HG03175 (cell line): Measurements from ENCODE around the gene SLC29A1.

Experiments
- ATAC-seq: cut with Tn5 transposase; IDR thresholded peaks from one replicate; pipeline ENCODE4 v1.9.1; 2021; ENCODE audit warnings: mild to moderate bottlenecking, moderate library complexity; ENCODE audit not compliant: unreplicated experiment

The SLC29A1 gene

DNA sequence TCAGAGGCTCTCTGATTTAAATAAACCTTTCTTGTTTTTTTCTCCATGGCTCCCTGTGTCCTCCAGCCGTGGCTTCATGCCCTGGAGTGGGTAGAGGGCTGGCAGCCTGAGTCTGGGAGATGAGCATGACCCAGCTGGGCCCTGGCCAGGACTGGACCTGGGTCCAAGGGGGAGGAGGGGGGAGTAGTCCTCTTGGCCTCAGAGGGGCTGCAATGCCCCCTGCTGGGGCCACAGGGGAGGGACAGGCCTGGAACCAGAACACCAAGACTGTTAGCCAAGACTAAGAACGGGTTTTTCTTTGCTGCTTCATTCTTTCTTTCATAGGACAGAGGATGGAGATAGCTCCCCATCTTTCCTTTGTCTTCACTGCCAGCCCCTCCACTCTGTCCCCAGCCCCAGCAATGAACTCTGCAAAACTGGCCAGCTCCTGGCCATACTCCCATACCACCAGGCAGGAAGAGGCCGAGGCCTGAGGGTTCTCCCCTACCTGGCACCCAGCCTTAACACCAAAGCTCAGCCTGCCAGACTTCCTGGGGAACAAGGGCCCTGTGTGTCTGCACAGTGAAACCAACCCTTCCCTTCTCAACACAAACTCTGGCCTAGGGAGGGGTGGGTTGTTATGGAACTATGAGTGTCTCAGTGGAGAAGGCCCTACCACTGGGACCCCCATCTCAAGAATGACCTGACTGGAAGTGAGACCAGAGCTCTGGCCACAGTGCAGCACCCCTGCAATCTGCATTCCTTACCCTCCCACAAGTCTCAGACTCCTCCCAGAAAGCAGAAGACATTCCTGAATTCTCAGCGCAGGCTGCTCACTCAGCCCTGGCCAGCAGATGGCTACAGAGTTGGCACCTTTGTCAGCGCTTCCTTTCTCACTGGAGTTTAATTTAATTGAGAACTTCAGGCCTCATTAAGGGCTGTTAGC, 11.0 kb downstream of the SLC29A1 start:
- ATAC-seq, result no peak

DNA sequence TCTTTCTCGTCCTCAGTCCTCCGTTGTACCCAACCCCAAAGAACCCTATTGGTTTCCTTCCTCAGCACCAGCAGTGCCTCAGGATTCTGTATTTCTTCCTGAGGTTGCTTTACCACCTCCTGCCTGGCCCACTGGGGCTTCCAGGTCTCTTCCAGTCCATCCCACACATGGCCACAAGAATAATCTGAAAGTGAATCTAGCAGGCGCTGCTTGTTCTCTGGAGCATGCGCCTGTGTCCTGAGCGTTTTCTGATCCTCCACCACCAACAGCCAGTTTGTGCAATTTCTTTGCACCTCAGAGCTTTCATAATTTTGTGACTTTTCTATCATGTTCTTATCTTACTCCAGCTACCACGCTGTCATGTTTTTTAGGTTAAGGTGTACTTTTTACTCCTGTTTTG, 11.9 kb downstream of the SLC29A1 start:
- ATAC-seq, result no peak

DNA sequence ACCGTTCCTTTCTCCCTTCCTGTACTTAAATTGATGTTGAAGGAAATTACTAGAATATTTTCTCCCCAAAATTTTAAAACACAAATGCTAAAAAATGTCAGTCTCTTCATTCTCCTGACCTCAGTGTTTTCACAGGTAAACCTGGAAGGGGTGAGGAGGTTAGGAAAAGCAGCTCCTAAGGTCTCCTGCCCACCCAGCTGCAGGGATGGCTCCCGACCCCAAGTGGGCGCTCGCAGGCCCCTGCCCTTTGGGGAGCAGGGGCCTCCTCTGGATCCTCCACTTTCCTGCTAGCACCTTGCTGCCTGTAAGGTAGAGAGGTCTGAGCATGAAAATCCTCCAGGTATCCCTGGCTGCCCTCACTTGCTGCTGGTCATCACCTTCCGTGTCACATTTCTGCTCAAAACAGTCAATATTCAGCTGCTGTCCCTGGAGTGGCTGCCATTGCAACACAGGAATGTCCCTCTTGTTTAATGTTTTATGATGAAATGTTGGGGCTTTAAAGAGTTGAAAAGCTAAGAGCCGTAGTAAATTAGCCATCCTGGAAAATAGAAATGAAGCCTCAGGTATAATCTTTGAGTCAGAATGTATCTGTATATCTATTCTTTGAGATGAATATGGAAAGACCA, 12.6 kb downstream of the SLC29A1 start:
- no peak for ATAC-seq

DNA sequence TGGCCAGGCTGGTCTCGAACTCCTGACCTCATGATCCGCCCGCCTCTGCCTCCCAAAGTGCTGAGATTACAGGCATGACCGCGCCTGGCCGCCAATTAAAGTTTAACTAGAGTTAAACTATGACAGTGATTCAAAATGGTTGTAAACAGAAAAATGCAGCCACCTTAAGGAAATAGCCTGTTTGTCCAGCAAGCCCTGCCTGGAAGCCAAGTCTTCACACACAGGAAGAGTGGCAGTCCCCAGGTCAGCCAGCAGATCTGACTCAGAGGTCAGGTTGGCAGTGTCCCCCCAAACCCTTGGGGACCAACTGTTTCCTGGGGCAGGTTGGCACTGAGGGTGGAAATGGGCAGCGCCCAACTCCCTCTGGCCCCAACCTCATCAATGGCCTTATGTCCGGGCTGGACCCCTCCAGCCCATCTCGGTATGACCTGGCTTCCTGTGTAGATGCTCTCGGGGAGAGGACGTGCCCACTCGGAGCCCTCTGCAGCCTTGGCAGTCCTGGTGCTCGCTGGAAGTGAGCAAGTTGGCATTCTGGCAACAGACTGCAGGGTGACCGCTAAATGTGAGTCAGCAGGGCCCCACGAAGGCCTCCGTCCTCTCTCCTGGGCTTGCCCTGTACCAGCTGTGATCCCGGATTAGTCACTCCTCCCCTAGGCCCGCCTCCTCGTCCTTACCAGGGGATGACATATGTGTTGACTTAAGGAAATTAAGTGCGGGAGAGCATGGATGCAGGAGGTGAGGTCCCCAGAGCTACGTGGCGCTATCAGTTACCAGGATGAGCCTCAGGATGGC, 13.8 kb downstream of the SLC29A1 start:
- ATAC-seq, result peak; percentile 59

DNA sequence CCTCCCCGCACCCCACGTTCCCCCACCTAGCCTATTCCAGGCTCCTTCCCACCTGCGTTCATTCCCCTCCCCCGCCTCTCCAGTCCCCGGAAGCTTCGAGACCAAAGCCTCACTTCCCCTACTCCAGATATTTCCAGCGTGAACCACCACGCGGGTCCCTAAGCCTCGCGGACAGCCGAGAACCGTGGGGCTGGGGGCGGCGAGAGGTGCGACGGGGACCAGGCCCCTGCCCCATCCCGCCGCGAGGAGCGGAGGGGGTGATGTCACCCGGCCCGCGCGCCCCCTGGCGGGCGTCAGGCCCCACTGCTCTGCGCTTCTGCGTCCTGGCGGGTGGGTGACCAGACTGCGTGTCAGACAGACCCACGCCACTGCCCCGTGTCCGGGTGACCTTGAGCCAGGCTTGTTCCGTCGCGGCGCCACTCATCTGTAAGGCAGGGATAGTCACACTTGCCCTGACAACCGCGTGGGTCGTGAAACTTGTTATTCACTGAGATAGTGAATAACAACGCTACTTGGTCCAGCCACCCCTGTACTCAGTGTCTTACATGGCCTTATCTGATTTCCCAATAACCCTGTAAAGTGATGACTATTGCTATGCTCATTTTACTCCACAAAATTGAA, 14.5 kb downstream of the SLC29A1 start:
- ATAC-seq, result peak; percentile 87

DNA sequence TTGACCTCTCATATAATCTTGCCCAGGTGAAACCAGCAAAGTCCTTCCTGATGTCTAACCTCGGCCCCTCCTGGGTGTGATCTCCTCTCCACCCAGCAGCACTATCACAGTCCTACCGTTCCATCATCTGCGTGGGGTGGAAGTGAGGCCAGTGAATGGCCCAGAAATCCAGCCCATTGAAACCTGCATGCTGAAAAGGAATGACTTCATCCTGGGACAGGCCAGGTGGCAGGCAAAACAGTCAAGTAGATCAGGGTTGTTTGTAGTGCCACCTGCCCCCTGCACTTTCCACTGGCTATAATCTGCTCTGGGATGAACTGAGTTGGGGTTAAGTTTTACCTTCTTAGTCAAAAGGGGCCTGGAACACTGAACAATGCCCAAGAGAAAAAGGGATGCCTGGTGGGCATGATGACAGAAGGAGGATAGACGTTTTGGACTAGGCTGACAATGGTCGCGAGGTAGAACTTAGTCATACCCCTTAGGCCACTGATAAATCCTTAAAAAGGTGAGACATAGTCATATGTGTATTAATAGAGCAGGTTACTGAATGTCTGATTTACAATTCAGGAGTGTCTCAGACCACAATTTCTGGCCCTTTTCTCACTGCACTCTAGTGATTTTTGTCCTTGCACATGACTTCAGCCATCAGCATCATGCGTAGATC, 15.4 kb downstream of the SLC29A1 start:
- no peak for ATAC-seq

DNA sequence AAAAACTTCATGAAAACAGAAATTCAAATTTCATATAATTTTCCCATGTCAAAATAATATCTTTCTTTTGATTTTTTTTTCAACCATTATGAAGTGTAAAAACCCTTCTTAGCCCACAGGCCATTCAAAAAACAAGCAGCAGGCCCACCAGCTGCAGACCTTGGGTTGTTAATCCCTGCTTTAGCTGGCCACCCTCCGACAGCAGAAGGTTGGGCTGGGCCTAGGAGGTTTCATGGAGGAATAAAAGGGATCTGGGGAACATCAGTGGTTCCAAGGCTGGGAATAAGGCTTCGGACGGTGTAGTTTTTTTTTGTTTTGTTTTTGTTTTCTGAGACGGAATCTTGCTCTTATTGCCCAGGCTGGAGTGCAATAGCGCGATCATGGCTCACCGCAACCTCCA, 19.9 kb downstream of the SLC29A1 start:
- ATAC-seq, result no peak

DNA sequence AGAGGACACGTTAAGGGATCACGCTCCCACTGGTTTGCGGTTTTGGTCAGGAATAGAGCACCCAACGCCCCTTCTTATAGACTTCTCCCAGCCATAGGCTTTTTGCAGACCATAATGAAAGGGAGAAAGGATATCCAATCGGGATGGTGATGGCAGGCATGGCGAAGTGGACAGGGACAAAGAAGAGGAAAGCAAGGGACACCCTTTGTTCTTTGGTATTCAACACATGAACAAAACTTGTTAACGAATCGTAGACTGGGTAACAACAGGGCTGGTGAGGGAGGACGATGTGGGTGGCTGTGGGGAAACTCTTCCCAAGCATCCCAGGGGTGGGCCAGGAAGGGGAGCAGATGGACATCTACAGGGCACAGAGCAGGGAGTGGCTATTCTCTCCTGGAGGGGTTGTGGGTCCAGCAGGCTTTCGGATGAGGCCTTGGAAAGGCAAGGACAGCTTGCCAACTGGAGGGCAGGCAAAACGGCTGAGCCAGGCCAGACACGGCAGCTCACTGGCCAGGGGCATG, 22.1 kb downstream of the SLC29A1 start:
- ATAC-seq, result no peak

DNA sequence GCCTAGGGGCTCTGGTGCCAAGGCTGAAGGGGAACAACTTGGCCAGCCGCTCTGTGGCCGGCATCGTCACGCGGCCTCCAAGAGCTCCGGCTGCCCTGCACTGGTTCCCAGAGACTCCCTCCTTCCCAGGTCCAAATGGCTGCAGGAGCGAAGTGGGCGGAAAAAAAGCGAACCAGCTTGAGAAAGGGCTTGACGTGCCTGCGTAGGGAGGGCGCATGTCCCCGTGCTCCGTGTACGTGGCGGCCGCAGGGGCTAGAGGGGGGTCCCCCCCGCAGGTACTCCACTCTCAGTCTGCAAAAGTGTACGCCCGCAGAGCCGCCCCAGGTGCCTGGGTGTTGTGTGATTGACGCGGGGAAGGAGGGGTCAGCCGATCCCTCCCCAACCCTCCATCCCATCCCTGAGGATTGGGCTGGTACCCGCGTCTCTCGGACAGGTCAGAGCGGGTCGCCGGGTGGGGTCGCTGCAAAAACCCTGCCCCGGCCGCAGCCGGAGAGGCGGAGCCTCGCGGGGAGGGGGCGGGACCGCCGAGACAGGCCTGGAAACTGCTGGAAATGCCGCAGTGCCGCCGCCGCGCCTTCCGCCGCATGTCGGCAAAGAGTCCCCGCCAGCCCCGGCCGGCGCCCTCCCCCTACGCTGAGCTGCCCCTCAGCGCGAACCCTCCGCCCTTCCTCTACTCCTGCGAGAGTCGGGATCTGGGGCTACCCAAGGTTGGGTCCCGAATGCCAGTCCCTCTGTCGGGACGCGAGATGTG, 22.7 kb downstream of the SLC29A1 start:
- ATAC-seq, result peak; percentile 47

DNA sequence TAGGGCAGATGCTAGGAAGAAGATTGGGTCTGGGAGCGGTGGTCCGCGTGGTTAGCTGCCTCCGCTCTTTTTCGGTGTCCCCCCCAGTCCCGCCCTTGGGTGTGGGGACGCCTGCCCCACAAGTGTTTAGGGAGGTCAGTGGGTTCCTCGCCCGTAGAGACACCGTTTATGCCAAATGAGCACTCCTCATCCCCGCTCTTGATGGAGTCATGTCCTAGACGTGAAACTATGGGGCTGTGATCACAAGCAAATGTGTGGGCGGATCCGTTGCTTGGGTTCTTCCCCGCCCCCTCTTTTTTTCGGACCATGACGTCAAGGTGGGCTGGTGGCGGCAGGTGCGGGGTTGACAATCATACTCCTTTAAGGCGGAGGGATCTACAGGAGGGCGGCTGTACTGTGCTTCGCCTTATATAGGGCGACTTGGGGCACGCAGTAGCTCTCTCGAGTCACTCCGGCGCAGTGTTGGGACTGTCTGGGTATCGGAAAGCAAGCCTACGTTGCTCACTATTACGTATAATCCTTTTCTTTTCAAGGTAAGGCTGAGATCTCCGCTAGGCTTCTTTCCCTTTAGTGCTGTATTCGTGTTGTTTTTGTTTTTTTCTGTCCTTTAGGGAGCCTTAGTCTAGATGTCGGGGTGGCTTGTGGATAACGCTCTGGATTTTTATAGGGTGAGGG, 23.4 kb downstream of the SLC29A1 start, which contains the start of gene HSP90AB1:
Gene HSP90AB1, plus strand, starts transcription at position 439 of the 675 bp plus-strand sequence. CDS start 1,529 bp downstream, outside the sequence.
- peak; percentile 69 for ATAC-seq

DNA sequence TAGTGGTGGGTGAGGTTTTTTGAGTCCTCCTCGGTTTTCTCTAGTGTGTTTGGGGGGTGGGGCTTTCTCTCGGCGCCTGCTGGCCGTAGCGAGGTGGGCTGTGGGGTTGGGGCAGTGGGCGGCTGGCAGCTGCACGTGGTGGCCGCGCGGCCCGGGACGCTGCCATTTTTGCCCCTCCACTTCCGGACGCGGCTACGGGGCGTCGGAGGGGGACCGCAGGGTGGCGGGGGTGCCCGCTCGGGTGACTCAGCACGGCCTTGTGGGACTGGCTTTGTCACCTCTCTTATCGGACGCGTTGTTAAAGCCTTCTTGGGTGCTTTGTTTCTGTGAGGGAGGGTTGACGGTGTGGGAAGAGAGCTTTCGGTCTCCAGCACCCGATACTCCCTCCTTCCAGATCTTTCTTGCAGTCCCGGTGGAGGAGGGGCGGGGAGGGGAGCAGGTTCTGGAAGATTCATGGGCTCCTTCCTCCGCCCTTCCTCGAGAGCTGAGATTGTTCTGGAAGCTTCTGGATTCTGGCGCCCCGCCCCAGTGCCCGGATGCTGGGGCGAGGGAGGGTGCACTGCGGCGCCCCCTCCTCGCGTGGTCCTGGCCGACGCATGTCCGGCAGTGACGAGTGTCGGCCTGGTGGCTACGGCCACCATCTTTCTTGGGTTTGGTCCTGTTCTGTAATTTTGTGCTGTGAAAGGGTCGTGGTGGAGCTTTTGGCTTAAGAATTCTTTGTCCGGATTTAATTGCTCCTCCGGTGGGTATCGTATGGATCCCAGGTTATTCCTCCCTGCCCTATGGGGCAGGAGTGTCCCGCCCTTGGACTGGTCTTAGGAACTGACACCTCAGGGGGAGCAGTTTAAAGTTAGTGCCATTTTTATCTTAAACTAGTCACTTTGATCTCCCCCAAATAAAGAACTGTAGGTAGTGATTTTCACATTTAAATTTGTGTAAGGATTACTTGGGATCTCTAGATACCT, 24.2 kb downstream of the SLC29A1 start:
- peak; percentile 36 for ATAC-seq

DNA sequence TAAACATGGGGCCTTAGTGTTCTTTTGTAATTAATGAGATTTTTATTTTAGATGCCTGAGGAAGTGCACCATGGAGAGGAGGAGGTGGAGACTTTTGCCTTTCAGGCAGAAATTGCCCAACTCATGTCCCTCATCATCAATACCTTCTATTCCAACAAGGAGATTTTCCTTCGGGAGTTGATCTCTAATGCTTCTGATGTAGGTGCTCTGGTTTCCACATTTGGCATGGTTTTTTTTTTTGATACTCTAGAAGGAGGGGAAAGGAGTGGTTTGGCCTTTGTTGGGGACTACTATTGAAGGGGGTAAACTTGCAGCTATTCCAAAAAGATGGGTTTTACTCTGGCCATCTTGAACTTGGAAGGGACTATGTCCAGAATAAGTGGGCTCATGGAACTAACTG, 25.2 kb downstream of the SLC29A1 start:
- no peak for ATAC-seq

DNA sequence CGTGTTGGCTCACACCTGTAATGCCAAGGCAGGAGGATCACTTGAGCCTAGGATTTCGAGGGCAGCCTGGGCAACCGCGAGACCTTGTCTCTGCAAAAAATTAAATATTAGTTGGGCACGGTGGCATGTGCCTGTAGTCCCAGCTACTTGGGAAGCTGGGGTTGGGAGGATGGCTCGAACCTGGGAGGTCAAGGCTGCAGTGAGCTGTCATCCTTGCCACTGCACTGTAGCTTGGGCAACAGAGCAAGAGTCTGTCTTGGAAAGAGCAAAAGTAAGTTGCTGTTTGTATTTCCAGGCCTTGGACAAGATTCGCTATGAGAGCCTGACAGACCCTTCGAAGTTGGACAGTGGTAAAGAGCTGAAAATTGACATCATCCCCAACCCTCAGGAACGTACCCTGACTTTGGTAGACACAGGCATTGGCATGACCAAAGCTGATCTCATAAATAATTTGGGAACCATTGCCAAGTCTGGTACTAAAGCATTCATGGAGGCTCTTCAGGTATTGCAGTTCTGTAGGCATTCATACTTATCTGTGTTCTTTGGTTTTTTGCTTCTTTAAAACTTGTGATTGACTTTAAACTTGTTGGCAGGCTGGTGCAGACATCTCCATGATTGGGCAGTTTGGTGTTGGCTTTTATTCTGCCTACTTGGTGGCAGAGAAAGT, 25.8 kb downstream of the SLC29A1 start:
- no peak for ATAC-seq

DNA sequence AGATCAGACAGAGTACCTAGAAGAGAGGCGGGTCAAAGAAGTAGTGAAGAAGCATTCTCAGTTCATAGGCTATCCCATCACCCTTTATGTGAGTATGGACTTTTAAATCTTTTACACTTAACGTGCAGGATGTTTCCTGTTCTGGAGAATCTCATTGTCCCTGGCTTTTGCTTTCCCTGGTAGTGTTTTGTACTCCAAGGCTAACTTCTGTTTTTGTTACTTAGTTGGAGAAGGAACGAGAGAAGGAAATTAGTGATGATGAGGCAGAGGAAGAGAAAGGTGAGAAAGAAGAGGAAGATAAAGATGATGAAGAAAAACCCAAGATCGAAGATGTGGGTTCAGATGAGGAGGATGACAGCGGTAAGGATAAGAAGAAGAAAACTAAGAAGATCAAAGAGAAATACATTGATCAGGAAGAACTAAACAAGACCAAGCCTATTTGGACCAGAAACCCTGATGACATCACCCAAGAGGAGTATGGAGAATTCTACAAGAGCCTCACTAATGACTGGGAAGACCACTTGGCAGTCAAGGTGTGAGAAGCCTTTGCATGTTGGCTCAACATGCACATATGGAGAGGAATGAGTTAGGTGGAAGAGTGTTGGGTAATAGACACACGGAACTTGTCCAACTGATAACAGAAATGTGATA, 26.8 kb downstream of the SLC29A1 start:
- ATAC-seq, result no peak

DNA sequence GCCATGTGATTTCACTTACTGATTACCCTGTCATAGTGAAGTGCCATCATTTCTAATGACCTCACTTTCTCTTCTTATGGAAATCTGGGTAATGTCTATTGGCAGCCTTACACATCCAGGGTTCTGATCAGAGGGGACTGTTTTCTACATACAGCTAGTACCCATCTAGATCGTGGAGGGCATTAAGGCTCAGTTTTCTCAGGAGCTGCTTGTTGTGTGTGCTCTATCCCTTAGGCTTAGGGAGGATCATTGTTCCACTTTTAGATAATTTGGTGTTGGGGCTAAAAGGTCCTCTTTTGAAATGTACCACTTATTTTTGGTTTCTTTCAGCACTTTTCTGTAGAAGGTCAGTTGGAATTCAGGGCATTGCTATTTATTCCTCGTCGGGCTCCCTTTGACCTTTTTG, 27.3 kb downstream of the SLC29A1 start:
- no peak for ATAC-seq
